Activated naive CD4-positive, alpha-beta T cell treated with anti-CD3 and anti-CD28 coated beads, Interleukin-2, amount 50 U/mL, for 24 hours (primary cell): ENCODE results near the gene GAS1.

ENCODE experiments used
- H3K27ac Mint-ChIP-seq: one replicate; pipeline ENCODE4 v1.8.0; 2021; ENCODE audit warnings: mild to moderate bottlenecking, mixed read lengths
- H3K27me3 Mint-ChIP-seq: one replicate; pipeline ENCODE4 v1.8.0; 2021; ENCODE audit warnings: mixed read lengths
- H3K36me3 Mint-ChIP-seq: one replicate; pipeline ENCODE4 v1.8.0; 2021; ENCODE audit warnings: mixed read lengths
- H3K4me1 Mint-ChIP-seq: one replicate; pipeline ENCODE4 v1.8.0; 2021; ENCODE audit warnings: mixed read lengths
- H3K4me3 Mint-ChIP-seq: one replicate; pipeline ENCODE4 v1.8.0; 2021; ENCODE audit warnings: mild to moderate bottlenecking, mixed read lengths
- H3K9me3 Mint-ChIP-seq: one replicate; pipeline ENCODE4 v1.8.0; 2021; ENCODE audit warnings: mixed read lengths

The GAS1 gene

GRCh38 chr9:86947146-86948073 is at the start of gene GAS1:
Gene GAS1, minus strand, starts transcription at chr9:86947506. Its CDS starts 727 bp downstream, at chr9:86946779.
- Mint-ChIP-seq H3K27me3 (peaks cover 22% of the 10 kb centered on the region), H3K4me1 (peaks cover 24% of the 10 kb centered on the region), H3K9me3 (no peaks in the 10 kb centered on the region), H3K36me3 (peaks cover 2% of the 10 kb centered on the region), H3K27ac (no peak within 1 kb of the TSS), H3K4me3 (peak within 1 kb of the TSS; percentile 88)

GRCh38 chr9:86994231-86994630 is 46.9 kb upstream of the GAS1 start:
- H3K27ac Mint-ChIP-seq: no peak overlapping the region

GRCh38 chr9:86993830-86994229 is 46.5 kb upstream of the GAS1 start:
- Mint-ChIP-seq H3K36me3 (no peaks in the 10 kb centered on the region), H3K9me3 (no peaks in the 10 kb centered on the region), H3K4me1 (no peaks in the 10 kb centered on the region), H3K27me3 (peaks cover 10% of the 10 kb centered on the region), H3K27ac (no peak overlapping the region), H3K4me3 (no peak overlapping the region)

More at GRCh38 chr9:86994231-86994630, 46.9 kb upstream of the GAS1 start:
- H3K36me3 Mint-ChIP-seq: no peaks in the 10 kb centered on the region
- no peak overlapping the region for H3K4me3 Mint-ChIP-seq
- no peaks in the 10 kb centered on the region for H3K4me1 Mint-ChIP-seq
- H3K27me3 Mint-ChIP-seq: peaks cover 8% of the 10 kb centered on the region
- no peaks in the 10 kb centered on the region for H3K9me3 Mint-ChIP-seq

- Mint-ChIP-seq H3K9me3 (no peaks in the 10 kb centered on the region), H3K4me3 (no peak overlapping the region), H3K36me3 (no peaks in the 10 kb centered on the region), H3K27ac (no peak overlapping the region), H3K4me1 (no peaks in the 10 kb centered on the region), H3K27me3 (peaks cover 15% of the 10 kb centered on the region)
These were observed 43.8 kb upstream of the GAS1 start for GRCh38 chr9:86991077-86991476.

- Mint-ChIP-seq H3K36me3 (no peaks in the 10 kb centered on the region), H3K9me3 (no peaks in the 10 kb centered on the region), H3K27ac (no peak overlapping the region), H3K4me1 (no peaks in the 10 kb centered on the region), H3K27me3 (peaks cover 17% of the 10 kb centered on the region), H3K4me3 (no peak overlapping the region)
These were observed 43.0 kb upstream of the GAS1 start for GRCh38 chr9:86990290-86990689.

- Mint-ChIP-seq H3K27me3 (peaks cover 13% of the 10 kb centered on the region), H3K36me3 (no peaks in the 10 kb centered on the region), H3K27ac (no peak overlapping the region), H3K9me3 (no peaks in the 10 kb centered on the region), H3K4me3 (no peak overlapping the region), H3K4me1 (no peaks in the 10 kb centered on the region)
These were observed 40.6 kb upstream of the GAS1 start for GRCh38 chr9:86987900-86988299.

GRCh38 chr9:86985132-86985647 is 37.9 kb upstream of the GAS1 start:
- peaks cover 15% of the 10 kb centered on the region for H3K27me3 Mint-ChIP-seq
- H3K36me3 Mint-ChIP-seq: no peaks in the 10 kb centered on the region
- no peak overlapping the region for H3K27ac Mint-ChIP-seq
- H3K9me3 Mint-ChIP-seq: no peaks in the 10 kb centered on the region
- no peaks in the 10 kb centered on the region for H3K4me1 Mint-ChIP-seq
- H3K4me3 Mint-ChIP-seq: no peak overlapping the region

- no peaks in the 10 kb centered on the region for H3K9me3 Mint-ChIP-seq
- no peak overlapping the region for H3K4me3 Mint-ChIP-seq
- no peaks in the 10 kb centered on the region for H3K36me3 Mint-ChIP-seq
- H3K4me1 Mint-ChIP-seq: no peaks in the 10 kb centered on the region
- H3K27me3 Mint-ChIP-seq: peaks cover 15% of the 10 kb centered on the region
- no peak overlapping the region for H3K27ac Mint-ChIP-seq
These were observed 36.4 kb upstream of the GAS1 start for GRCh38 chr9:86983620-86984259.

GRCh38 chr9:86983249-86983619 is 35.9 kb upstream of the GAS1 start:
- Mint-ChIP-seq H3K4me3 (no peak overlapping the region), H3K36me3 (no peaks in the 10 kb centered on the region), H3K9me3 (no peaks in the 10 kb centered on the region), H3K27me3 (peaks cover 15% of the 10 kb centered on the region), H3K27ac (no peak overlapping the region), H3K4me1 (no peaks in the 10 kb centered on the region)

- no peaks in the 10 kb centered on the region for H3K36me3 Mint-ChIP-seq
- peaks cover 12% of the 10 kb centered on the region for H3K27me3 Mint-ChIP-seq
These were observed 33.5 kb upstream of the GAS1 start for GRCh38 chr9:86980802-86981201.

GRCh38 chr9:86979657-86980056 is 32.4 kb upstream of the GAS1 start:
- no peak overlapping the region for H3K27ac Mint-ChIP-seq
- H3K36me3 Mint-ChIP-seq: no peaks in the 10 kb centered on the region
- peaks cover 15% of the 10 kb centered on the region for H3K27me3 Mint-ChIP-seq
- no peaks in the 10 kb centered on the region for H3K9me3 Mint-ChIP-seq
- H3K4me3 Mint-ChIP-seq: no peak overlapping the region
- no peaks in the 10 kb centered on the region for H3K4me1 Mint-ChIP-seq

More at GRCh38 chr9:86980802-86981201, 33.5 kb upstream of the GAS1 start:
- no peak overlapping the region for H3K4me3 Mint-ChIP-seq
- H3K27ac Mint-ChIP-seq: no peak overlapping the region
- no peaks in the 10 kb centered on the region for H3K4me1 Mint-ChIP-seq
- no peaks in the 10 kb centered on the region for H3K9me3 Mint-ChIP-seq

GRCh38 chr9:86978922-86979474 is 31.7 kb upstream of the GAS1 start:
- H3K27ac Mint-ChIP-seq: no peak overlapping the region
- no peaks in the 10 kb centered on the region for H3K4me1 Mint-ChIP-seq
- H3K4me3 Mint-ChIP-seq: no peak overlapping the region
- H3K9me3 Mint-ChIP-seq: no peaks in the 10 kb centered on the region
- H3K27me3 Mint-ChIP-seq: peaks cover 16% of the 10 kb centered on the region
- no peaks in the 10 kb centered on the region for H3K36me3 Mint-ChIP-seq

GRCh38 chr9:86978413-86978812 is 31.1 kb upstream of the GAS1 start:
- Mint-ChIP-seq H3K4me1 (no peaks in the 10 kb centered on the region), H3K9me3 (no peaks in the 10 kb centered on the region), H3K4me3 (no peak overlapping the region), H3K27me3 (peaks cover 19% of the 10 kb centered on the region), H3K27ac (no peak overlapping the region), H3K36me3 (no peaks in the 10 kb centered on the region)

GRCh38 chr9:86977205-86977835 is 30.0 kb upstream of the GAS1 start:
- Mint-ChIP-seq H3K27me3 (peaks cover 20% of the 10 kb centered on the region), H3K27ac (no peak overlapping the region), H3K36me3 (no peaks in the 10 kb centered on the region), H3K9me3 (no peaks in the 10 kb centered on the region), H3K4me1 (no peaks in the 10 kb centered on the region), H3K4me3 (no peak overlapping the region)

- peaks cover 20% of the 10 kb centered on the region for H3K27me3 Mint-ChIP-seq
- H3K27ac Mint-ChIP-seq: no peak overlapping the region
- H3K36me3 Mint-ChIP-seq: no peaks in the 10 kb centered on the region
- H3K4me3 Mint-ChIP-seq: no peak overlapping the region
- H3K9me3 Mint-ChIP-seq: no peaks in the 10 kb centered on the region
- no peaks in the 10 kb centered on the region for H3K4me1 Mint-ChIP-seq
These were observed 28.3 kb upstream of the GAS1 start for GRCh38 chr9:86975606-86976005.
